GM12872 (cell line): ENCODE measurements around the gene ZSCAN23.

ENCODE experiments used
- TF ChIP-seq, protein P1 (sequence below): IDR thresholded peaks from 3 replicates; pipeline ENCODE4 v1.5.1; 2011; ENCODE audit warnings: low read depth, mild to moderate bottlenecking, low read length, moderate library complexity; ENCODE audit not compliant: insufficient read depth

ZSCAN23 gene

DNA sequence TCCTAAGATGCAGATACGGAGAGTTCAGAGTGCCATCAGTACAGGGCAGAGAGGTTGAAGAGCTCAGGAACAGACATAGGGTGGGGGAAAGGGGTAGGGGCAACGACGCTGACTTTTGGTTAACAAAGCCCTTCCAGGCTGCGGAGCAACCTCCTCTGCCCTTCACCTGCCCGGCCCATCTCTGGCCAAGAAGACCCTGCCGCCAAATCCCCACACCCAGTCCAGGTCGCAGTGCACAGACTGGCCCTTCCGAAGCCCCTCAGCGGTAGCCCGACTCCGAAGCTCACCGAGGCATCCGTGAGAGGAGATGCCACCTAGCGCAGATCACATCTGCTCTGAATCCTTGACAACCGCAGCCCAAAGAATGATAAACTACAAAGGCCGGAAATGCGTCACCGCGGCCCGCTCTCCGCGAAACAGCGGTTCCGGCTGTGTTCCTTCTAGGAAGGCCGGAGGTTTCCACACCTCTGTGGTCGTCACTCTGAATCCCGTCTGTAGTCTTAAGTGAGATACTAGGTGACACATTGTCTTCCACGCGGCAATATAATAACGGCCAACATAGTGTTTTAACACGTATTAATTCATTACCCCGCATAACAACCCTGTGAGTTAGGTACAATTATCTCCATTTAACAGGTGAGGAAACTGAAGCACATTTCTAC, at the start of gene ZSCAN23:
TSS of gene ZSCAN23 (minus strand) at position 380 of the 662 bp plus-strand sequence. CDS start 7,225 bp downstream, outside the sequence.
- TF ChIP-seq, protein P1, sequence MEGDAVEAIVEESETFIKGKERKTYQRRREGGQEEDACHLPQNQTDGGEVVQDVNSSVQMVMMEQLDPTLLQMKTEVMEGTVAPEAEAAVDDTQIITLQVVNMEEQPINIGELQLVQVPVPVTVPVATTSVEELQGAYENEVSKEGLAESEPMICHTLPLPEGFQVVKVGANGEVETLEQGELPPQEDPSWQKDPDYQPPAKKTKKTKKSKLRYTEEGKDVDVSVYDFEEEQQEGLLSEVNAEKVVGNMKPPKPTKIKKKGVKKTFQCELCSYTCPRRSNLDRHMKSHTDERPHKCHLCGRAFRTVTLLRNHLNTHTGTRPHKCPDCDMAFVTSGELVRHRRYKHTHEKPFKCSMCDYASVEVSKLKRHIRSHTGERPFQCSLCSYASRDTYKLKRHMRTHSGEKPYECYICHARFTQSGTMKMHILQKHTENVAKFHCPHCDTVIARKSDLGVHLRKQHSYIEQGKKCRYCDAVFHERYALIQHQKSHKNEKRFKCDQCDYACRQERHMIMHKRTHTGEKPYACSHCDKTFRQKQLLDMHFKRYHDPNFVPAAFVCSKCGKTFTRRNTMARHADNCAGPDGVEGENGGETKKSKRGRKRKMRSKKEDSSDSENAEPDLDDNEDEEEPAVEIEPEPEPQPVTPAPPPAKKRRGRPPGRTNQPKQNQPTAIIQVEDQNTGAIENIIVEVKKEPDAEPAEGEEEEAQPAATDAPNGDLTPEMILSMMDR = no peak

DNA sequence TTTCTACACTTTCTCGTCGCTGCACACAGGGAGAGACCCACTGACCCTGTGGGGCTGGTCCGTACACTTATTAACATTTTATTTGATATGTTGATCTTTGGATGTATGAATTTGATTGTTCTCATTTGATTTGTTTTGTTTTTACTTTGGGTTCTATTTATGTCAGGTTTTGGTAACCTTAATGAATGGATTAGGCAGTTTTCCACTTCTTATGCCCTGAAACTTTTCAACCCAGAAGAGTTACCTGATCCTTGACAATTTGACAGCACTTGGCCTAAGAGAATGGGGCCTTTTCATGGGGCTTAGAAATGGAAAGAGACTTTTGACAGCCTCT, 48.7 kb upstream of the ZSCAN23 start:
- TF ChIP-seq, protein P1 = no peak

DNA sequence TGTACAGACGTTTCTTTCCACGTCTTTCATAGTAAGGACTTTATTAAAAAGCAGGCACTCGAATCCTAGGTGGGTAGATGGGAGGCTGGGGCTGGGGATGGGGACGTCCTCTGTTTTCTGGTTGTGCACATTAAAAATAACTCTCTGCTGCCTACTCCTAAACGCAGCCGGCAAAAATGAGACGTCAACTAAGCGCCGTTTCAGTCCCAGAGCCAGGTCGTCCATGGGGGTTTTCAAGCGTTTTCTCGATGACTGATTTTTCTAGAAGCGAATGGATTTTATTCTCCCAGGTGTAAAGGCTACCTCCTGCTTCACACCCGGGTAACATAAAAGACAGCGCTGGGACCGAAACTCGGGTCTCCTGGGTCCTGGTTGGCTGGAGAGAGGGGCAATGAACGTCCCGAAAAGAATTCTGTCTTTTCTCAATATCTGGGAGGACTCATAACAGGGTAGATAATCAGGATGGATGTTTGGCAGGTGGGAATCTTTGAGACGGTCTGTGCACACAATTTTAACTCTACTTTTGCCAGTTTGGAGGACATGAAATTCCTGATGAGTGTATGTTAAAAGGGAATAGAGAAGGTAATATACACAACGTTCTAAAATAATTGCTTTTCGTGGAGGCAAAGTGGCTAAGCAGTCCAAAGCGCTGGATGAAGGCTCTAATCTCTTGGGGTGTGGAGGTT, 47.1 kb upstream of the ZSCAN23 start:
- TF ChIP-seq, protein P1 = no peak

DNA sequence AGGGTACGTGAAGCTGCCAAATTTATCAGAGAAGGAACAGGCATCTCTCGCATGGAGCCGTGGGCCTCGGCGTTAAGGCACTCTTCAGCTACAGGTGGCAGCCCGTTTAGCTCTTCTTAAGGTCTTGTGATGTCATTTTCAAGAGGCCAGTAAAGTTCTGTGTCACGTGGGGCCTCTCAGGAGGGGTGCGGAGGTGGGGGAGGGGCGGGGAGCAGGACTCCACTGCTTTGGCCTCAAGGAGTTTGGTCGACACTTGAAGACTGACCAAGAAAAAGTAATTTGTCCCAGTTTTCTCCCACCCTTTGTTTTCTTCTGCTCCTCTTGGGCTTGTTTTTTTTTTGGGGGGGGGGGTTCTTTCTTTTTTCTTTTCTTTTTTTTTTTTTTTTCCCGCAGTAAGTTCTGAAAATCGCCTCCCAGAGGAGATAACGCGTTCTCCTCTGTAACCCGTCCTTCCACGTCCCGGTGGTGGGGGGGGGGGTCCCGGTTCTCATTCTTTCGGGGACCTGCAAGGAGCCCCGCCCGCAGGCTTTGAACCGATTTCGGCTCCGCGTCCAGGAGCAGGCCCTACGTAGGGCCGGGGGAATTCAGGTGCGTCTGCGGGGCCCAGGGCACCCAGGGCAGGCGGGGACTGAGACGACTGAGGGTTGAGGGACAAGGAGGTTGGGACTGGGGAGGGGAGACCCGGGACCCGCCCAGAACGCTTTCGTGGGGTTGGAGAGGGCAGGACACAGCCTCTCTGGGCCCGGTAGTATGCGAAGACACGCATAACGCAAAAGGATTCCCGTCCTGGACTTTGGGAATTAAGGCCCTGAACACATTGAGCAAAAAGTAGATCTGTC, 46.3 kb upstream of the ZSCAN23 start:
- TF ChIP-seq, protein P1 = no peak

DNA sequence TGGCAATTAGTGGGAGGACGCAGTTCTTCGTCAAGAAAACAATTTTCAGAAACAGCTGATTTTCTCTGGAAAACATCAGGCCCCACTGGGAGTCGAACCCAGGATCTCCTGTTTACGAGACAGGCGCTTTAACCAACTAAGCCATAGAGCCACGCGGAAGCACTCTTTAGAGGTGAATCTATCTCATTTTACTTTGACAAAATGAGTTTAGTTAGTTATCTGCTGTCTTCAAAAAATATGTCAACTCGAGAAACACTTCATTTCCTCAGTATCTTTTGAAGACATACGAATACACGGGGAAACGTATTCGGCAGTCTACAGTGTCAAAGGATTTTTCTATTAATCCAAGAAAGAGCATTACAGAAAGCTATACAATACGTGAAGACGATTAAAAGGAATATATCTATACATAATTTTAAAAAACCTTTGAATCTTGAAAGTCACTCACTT, 45.6 kb upstream of the ZSCAN23 start:
- TF ChIP-seq, protein P1 = no peak

DNA sequence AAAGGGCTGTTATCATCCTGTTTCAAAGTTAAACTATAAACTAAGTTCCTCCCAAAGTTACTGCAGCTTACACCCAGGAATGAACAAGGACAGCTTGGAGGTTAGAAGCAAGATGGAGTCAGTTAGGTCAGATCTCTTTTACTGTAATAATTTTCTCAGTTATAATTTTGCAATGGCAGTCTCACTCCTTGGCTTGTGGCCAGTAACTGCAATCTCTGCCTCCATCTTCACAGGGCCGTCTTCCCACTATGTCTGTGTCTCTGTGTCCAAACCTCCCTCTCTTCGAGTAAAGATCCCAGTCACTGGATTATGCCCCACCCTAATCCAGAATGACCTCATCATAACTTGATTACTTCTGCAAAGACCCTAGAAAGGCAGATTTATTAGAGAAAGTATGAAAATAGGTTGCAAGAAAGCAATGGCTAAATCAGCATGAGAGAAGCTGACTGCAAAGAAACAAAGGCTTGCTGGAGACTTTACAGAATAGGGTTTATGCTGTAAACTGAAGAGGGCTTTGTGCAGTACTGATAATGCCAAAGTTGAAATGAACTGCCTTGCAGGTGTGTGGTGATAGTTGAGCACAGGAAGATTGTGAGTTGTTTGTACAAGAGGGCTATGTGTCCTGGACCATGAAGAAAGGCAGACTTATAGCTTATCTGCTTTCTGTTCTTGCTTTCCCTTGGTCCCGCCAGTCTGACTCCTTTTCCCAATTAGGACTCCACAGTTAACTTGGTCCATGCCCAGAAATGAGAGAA, 43.9 kb upstream of the ZSCAN23 start:
- TF ChIP-seq, protein P1 = no peak
